ENCODE results near the gene HOXB8. TPM values are rescaled to one million over a fixed set of nuclear protein-coding genes. Genes with fewer than 3 reads are reported as not detected.

Gene HOXB8
- total and polyA plus RNA-seq, 8 donors, result 0.09 to 0.15 (median 0.12) TPM; not detected in 5

DNA sequence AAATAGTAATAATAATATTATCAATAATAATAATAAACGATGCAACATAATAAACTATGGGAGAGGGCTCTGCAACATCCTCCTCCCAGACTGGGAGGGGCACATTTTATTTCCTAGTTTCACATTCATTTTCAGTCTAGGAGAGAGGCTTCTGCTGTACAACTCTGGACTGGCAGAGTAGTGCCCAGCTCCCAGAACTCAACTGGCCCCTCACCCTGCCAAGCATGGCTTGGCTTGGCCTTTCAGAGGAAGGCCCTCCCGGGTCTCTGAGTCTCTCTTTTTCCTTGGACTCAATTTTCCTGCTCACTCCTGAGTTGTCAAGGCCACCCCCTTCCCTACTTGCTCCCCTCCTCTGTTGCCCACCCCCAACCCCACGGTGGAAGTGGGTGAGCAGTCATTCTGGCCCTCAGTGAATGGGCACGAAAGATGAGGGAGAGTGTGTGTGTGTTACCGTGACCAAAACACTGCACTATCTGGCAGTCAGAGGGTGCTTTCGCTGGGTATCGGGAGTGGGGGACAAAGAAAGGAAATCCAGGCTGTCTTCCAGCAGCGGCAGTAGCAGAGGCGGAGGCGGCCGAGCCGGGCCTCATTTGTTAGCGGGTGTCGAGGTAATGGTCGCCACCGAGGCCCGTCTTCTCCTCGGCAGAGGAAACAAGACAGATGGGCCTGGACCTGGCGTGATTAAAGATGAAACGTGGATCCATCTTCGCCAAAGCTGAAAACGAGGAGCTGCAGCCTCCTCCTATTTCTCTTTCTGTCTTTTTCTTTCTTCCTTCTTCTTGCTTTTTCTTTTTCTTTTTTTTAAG lies 39.2 kb downstream of the HOXB8 start:
- Histone ChIP-seq H3K27me3 (peaks cover 0 to 55% (median 8%) of the 10 kb centered on the region in 4 donors), H3K4me3 (peak overlapping the region in 1 of 4 donors; percentile 42), H3K9me3 (no peaks in the 10 kb centered on the region), H3K4me1 (no peaks in the 10 kb centered on the region), H3K27ac (peak overlapping the region in 1 of 4 donors; percentile 27), H3K36me3 (no peaks in the 10 kb centered on the region)
- ATAC-seq, result no peak
- DNase-seq, result no peak
- WGBS, 2 donors, result 8 to 12% methylated on average over 22 of the region's 22 CpGs
- intact Hi-C loops (cut with DNase I), result no loop called here
- TF ChIP-seq, protein P1, sequence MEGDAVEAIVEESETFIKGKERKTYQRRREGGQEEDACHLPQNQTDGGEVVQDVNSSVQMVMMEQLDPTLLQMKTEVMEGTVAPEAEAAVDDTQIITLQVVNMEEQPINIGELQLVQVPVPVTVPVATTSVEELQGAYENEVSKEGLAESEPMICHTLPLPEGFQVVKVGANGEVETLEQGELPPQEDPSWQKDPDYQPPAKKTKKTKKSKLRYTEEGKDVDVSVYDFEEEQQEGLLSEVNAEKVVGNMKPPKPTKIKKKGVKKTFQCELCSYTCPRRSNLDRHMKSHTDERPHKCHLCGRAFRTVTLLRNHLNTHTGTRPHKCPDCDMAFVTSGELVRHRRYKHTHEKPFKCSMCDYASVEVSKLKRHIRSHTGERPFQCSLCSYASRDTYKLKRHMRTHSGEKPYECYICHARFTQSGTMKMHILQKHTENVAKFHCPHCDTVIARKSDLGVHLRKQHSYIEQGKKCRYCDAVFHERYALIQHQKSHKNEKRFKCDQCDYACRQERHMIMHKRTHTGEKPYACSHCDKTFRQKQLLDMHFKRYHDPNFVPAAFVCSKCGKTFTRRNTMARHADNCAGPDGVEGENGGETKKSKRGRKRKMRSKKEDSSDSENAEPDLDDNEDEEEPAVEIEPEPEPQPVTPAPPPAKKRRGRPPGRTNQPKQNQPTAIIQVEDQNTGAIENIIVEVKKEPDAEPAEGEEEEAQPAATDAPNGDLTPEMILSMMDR (IDR thresholded peaks at IDR 0.05), result no peak
- FAIRE-seq, result no peak

DNA sequence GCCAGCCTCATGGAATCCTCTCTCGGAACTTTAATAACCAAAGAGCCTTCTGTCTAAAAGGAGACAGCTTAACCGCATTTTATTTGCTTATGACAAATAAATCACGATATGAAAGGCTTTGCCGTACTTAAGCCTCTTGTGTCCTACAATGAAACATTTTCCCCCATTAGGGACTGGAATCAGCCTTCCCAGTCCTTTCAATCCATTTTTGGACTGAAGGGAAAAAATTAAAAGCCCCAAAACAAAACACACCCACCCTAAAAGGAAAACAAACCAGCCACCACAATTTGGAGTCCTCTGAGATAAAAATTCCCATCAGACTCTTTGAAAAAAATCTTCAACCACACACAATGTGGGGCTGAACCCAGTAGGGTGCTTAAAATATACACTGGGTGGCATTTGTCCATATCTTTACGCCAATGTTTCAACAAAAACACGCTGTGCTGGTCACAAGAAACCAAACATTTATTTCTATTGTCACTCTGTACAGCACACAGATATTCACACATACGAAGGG lies 40.0 kb downstream of the HOXB8 start:
- intact Hi-C loops (cut with DNase I), result no loop called here
- WGBS, 2 donors, result 11% methylated on average over 7 of the region's 7 CpGs
- Histone ChIP-seq H3K27me3 (peaks cover 0 to 54% (median 4%) of the 10 kb centered on the region in 4 donors), H3K9me3 (no peaks in the 10 kb centered on the region), H3K4me1 (no peaks in the 10 kb centered on the region), H3K27ac (no peak overlapping the region), H3K36me3 (no peaks in the 10 kb centered on the region), H3K4me3 (no peak overlapping the region)
- DNase-seq, result no peak
- TF ChIP-seq, protein P1 (IDR thresholded peaks at IDR 0.05), result no peak
- ATAC-seq, result no peak
- no peak for FAIRE-seq

DNA sequence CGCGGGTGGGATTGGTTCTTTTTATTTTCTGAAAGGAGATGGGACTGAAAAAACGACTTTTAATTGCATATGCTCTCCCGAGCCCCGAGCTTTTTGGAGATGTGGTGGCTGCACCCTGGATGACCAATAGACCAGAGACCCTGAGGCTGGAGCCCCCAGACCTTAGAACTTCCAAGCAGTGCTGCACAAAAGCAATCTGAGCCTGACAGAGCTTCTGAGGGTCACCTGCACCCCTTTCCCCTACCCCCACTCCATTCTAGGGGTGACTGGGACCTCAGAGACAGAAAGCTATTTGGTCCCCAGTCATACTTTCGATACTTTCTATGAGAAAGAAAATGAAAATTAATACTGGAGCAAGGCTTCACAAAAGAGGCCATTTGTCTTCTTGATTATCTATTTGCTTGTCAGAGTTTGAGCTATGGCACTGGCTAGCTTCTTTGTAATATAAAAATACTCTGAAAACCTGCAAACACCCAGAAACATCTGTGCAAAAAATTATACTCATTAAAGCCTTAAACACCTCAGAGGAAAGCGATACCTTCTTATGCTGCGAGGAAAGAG lies 40.5 kb downstream of the HOXB8 start:
- FAIRE-seq (no peak), ATAC-seq (no peak), DNase-seq (no peak)
- Histone ChIP-seq H3K27me3 (peaks cover 0 to 52% (median 3%) of the 10 kb centered on the region in 4 donors), H3K36me3 (no peaks in the 10 kb centered on the region), H3K27ac (no peak overlapping the region), H3K9me3 (no peaks in the 10 kb centered on the region), H3K4me3 (no peak overlapping the region), H3K4me1 (no peaks in the 10 kb centered on the region)
- TF ChIP-seq, protein P1 (IDR thresholded peaks at IDR 0.05), result no peak
- WGBS, 2 donors, result 15% methylated on average over 8 of the region's 8 CpGs
- intact Hi-C loops (cut with DNase I), result no loop called here

DNA sequence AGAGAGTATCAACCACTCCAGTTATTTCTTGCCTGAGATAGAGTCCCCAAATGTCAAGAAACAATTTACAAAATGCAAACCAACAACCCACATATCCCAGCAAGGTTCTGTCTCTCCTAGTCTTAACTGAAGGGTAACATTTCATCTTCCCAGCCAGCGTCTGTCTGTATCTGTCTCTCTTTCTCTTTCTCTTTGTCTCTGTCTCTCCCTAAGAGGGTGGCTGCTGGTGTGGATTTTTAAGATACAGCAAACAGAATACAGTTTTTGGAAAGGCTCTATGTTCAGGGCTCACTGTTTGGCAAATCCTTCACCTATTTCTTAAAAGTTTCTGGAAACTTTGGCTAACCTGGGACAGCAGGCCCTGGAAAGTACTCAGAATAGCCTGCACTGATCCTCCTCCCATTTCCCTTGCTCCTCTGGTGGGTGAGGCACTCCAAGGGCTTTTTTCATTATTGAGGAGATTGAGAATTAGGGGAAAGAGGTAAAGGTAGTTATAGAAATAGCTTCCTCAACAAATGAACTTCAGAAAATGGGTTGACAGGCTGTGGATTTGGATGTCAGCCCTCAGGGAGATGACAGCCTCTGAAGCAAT lies 43.2 kb downstream of the HOXB8 start:
- FAIRE-seq, result no peak
- H3K27ac ChIP-seq, result no peak overlapping the region
- H3K36me3 ChIP-seq, result no peaks in the 10 kb centered on the region
- H3K9me3 ChIP-seq, result no peaks in the 10 kb centered on the region
- H3K4me1 ChIP-seq, result no peaks in the 10 kb centered on the region
- DNase-seq, result no peak
- 70 to 88% methylated on average over 1 of the region's 1 CpG for WGBS, 2 donors
- no peak overlapping the region for H3K4me3 ChIP-seq
- ATAC-seq, result no peak
- peaks cover 0 to 44% (median 2%) of the 10 kb centered on the region in 4 donors for H3K27me3 ChIP-seq
- TF ChIP-seq, protein P1 (IDR thresholded peaks at IDR 0.05), result no peak
- intact Hi-C loops (cut with DNase I), result no loop called here

Data from pancreas (tissue), 10 donors.